Type B pancreatic cell (in vitro differentiated cells): ENCODE measurements around the gene ATPAF2. TPM values are rescaled to one million over a fixed set of nuclear protein-coding genes. Genes with fewer than 3 reads are reported as not detected.

ENCODE experiments used
- DNase-seq: peaks from one replicate; pipeline ENCODE4 v3.0.0; 2021; ENCODE audit warnings: mixed read lengths; ENCODE audit not compliant: unreplicated experiment; ENCODE audit errors: extremely low spot score
- H3K27ac Mint-ChIP-seq: 2 replicates; pipeline ENCODE4 v1.8.0; 2021; ENCODE audit warnings: mild to moderate bottlenecking, mixed read lengths
- H3K27me3 Mint-ChIP-seq: 2 replicates; pipeline ENCODE4 v1.8.0; 2021; ENCODE audit warnings: mixed read lengths
- H3K36me3 Mint-ChIP-seq: 2 replicates; pipeline ENCODE4 v1.8.0; 2021; ENCODE audit warnings: mixed read lengths
- H3K4me1 Mint-ChIP-seq: one replicate; pipeline ENCODE4 v1.8.0; 2021; ENCODE audit warnings: mixed read lengths; ENCODE audit not compliant: unreplicated experiment
- H3K4me3 Mint-ChIP-seq: 2 replicates; pipeline ENCODE4 v1.8.0; 2021; ENCODE audit warnings: mild to moderate bottlenecking, mixed read lengths
- H3K9me3 Mint-ChIP-seq: 2 replicates; pipeline ENCODE4 v1.8.0; 2021; ENCODE audit warnings: mixed read lengths
- CTCF ChIP-seq: fragments of 200-600 bp; sonication (generic); conservative IDR thresholded peaks from 2 replicates; pipeline ENCODE4 v1.5.0; 2021; ENCODE audit warnings: antibody characterized with exemption, mild to moderate bottlenecking
- total RNA-seq: library from RNA; stranded (reverse); gene quantifications from 2 replicates; pipeline ENCODE4 v1.2.1, GENCODE V29; 2021; ENCODE audit warnings: low replicate concordance

The ATPAF2 gene
- total RNA-seq, 1 donor from 2014 or later: 28.9 TPM

- DNase-seq: no peak
- no peaks in the 10 kb centered on the region for H3K27me3 Mint-ChIP-seq
- H3K9me3 Mint-ChIP-seq: no peaks in the 10 kb centered on the region
- peak overlapping the region; percentile 86 for H3K4me3 Mint-ChIP-seq
- H3K36me3 Mint-ChIP-seq: peaks cover 7% of the 10 kb centered on the region
- TF ChIP-seq CTCF: no peak
- peaks cover 38% of the 10 kb centered on the region for H3K4me1 Mint-ChIP-seq
- H3K27ac Mint-ChIP-seq: peak overlapping the region; percentile 78
These were observed 1.4 kb upstream of the ATPAF2 start for GRCh38 chr17:18040261-18040858.

GRCh38 chr17:18039535-18040260 is 730 bp upstream of the ATPAF2 start:
- Mint-ChIP-seq H3K4me1 (peaks cover 38% of the 10 kb centered on the region), H3K36me3 (peaks cover 6% of the 10 kb centered on the region), H3K4me3 (peak overlapping the region; percentile 99), H3K27me3 (no peaks in the 10 kb centered on the region), H3K27ac (peak overlapping the region; percentile 95), H3K9me3 (no peaks in the 10 kb centered on the region)
- no peak for TF ChIP-seq CTCF
- no peak for DNase-seq

- Mint-ChIP-seq H3K9me3 (no peaks in the 10 kb centered on the region), H3K4me1 (peaks cover 42% of the 10 kb centered on the region), H3K36me3 (peaks cover 3% of the 10 kb centered on the region), H3K27me3 (no peaks in the 10 kb centered on the region), H3K27ac (peak overlapping the region; percentile 95), H3K4me3 (peak overlapping the region; percentile 99)
- DNase-seq: no peak
- no peak for TF ChIP-seq CTCF
These were observed 668 bp downstream of the ATPAF2 start for GRCh38 chr17:18038149-18038850.

- Mint-ChIP-seq H3K4me3 (peak overlapping the region; percentile 99), H3K27ac (peak overlapping the region; percentile 95), H3K9me3 (no peaks in the 10 kb centered on the region), H3K27me3 (no peaks in the 10 kb centered on the region), H3K36me3 (peaks cover 3% of the 10 kb centered on the region), H3K4me1 (peaks cover 38% of the 10 kb centered on the region)
- no peak for TF ChIP-seq CTCF
- no peak for DNase-seq
These were observed 1.5 kb downstream of the ATPAF2 start for GRCh38 chr17:18037486-18037885.

GRCh38 chr17:18035704-18036103 is 3.3 kb downstream of the ATPAF2 start:
- TF ChIP-seq CTCF: no peak
- H3K4me3 Mint-ChIP-seq: peak overlapping the region; percentile 29
- no peak overlapping the region for H3K27ac Mint-ChIP-seq
- no peak for DNase-seq
- H3K36me3 Mint-ChIP-seq: peaks cover 3% of the 10 kb centered on the region
- H3K4me1 Mint-ChIP-seq: peaks cover 30% of the 10 kb centered on the region
- no peaks in the 10 kb centered on the region for H3K27me3 Mint-ChIP-seq
- H3K9me3 Mint-ChIP-seq: no peaks in the 10 kb centered on the region
